Measurements from ENCODE around the gene RBKS. TPM values are rescaled to one million over a fixed set of nuclear protein-coding genes. Genes with fewer than 3 reads are reported as not detected.

The RBKS gene
- total RNA-seq, 3 donors from 2014 or later = 1.1 to 5.1 (median 2.9) TPM

DNA sequence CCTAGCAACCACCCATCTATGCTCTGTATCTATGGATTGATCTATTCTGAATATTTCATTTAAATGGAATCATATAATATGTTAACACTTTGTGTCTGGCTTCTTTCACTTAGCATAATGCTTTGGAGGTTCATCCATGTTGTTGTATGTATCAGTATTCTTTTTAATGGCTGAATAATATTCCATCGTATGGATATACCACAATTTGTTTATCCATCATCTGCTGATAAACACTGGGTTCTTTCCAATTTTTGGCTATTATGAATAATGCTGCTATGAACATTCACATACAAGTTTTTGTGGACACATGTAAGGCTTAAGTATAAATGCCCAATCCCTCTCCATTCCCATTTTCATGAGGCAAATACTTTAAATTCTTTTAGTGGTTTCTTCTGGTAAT, 65.8 kb downstream of the RBKS start:
- no peaks in the 10 kb centered on the region for H3K4me1 ChIP-seq
- H3K4me3 ChIP-seq = no peak overlapping the region
- peaks cover 0 to 6% of the 10 kb centered on the region in 2 donors for H3K9me3 ChIP-seq
- DNase-seq (ENCODE audit: low spot score in 2 of 2) = no peak
- H3K36me3 ChIP-seq = no peaks in the 10 kb centered on the region
- intact Hi-C loops (cut with DNase I; ENCODE audit: low total_unique reads) = no loop called here
- no peak overlapping the region for H3K27ac ChIP-seq
- H3K27me3 ChIP-seq = no peaks in the 10 kb centered on the region
- TF ChIP-seq POLR2AphosphoS5 (IDR thresholded peaks at IDR 0.05) (no peak), POLR2A (IDR thresholded peaks at IDR 0.05) (no peak)
- TF ChIP-seq, protein P1, sequence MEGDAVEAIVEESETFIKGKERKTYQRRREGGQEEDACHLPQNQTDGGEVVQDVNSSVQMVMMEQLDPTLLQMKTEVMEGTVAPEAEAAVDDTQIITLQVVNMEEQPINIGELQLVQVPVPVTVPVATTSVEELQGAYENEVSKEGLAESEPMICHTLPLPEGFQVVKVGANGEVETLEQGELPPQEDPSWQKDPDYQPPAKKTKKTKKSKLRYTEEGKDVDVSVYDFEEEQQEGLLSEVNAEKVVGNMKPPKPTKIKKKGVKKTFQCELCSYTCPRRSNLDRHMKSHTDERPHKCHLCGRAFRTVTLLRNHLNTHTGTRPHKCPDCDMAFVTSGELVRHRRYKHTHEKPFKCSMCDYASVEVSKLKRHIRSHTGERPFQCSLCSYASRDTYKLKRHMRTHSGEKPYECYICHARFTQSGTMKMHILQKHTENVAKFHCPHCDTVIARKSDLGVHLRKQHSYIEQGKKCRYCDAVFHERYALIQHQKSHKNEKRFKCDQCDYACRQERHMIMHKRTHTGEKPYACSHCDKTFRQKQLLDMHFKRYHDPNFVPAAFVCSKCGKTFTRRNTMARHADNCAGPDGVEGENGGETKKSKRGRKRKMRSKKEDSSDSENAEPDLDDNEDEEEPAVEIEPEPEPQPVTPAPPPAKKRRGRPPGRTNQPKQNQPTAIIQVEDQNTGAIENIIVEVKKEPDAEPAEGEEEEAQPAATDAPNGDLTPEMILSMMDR (IDR thresholded peaks at IDR 0.05) = no peak

DNA sequence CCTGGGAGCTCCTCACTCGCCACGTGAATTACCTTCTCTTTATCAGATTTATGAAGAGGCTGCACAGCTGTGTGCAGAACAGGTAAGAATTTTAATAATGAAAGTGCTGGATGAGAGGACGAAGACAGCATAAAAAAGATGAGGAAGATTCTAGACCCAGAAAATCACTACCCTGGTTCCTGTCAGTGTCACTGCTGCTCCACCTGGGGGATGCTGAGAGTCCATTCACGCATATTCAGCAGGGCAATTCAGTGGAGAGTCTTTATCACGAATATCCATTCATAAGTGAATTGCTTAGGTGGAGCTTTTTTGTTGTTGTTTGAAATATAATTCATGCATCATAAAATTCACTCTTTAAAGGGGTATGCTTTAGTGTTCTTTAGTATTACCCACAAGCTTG, 66.6 kb downstream of the RBKS start:
- H3K4me1 ChIP-seq = no peaks in the 10 kb centered on the region
- no peak overlapping the region for H3K4me3 ChIP-seq
- DNase-seq (ENCODE audit: low spot score in 2 of 2) = no peak
- intact Hi-C loops (cut with DNase I; ENCODE audit: low total_unique reads) = no loop called here
- H3K27me3 ChIP-seq = no peaks in the 10 kb centered on the region
- no peaks in the 10 kb centered on the region for H3K36me3 ChIP-seq
- H3K27ac ChIP-seq = no peak overlapping the region
- H3K9me3 ChIP-seq = peaks cover 0 to 6% of the 10 kb centered on the region in 2 donors
- TF ChIP-seq POLR2AphosphoS5 (IDR thresholded peaks at IDR 0.05) (no peak), POLR2A (IDR thresholded peaks at IDR 0.05) (no peak)
- TF ChIP-seq, protein P1 (IDR thresholded peaks at IDR 0.05) = no peak

DNA sequence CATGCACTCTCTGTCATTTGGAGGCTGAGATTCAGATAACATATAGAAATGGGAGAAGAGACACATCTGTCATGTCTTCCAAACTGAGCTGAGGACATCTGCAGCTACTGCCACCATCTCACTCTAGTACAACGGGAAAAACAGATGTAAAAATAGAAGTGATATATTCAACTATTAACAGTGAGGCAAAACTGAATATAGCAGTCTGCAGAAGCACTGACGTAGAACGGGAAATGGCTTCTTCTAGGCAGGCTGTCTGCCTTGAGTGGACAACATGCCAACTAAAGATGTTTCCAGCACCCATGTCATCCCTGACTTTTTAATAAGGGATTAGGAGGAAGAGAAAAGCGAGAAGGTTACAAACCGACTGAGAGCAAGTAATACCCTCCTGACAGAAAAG, 67.1 kb downstream of the RBKS start:
- intact Hi-C loops (cut with DNase I; ENCODE audit: low total_unique reads) = no loop called here
- Histone ChIP-seq H3K4me1 (no peaks in the 10 kb centered on the region), H3K36me3 (no peaks in the 10 kb centered on the region), H3K27me3 (no peaks in the 10 kb centered on the region), H3K9me3 (peaks cover 0 to 6% of the 10 kb centered on the region in 2 donors), H3K4me3 (no peak overlapping the region), H3K27ac (no peak overlapping the region)
- no peak for DNase-seq (ENCODE audit: low spot score in 2 of 2)
- TF ChIP-seq, protein P1 (IDR thresholded peaks at IDR 0.05) = no peak
- TF ChIP-seq POLR2A (IDR thresholded peaks at IDR 0.05) (no peak), POLR2AphosphoS5 (IDR thresholded peaks at IDR 0.05) (no peak)

DNA sequence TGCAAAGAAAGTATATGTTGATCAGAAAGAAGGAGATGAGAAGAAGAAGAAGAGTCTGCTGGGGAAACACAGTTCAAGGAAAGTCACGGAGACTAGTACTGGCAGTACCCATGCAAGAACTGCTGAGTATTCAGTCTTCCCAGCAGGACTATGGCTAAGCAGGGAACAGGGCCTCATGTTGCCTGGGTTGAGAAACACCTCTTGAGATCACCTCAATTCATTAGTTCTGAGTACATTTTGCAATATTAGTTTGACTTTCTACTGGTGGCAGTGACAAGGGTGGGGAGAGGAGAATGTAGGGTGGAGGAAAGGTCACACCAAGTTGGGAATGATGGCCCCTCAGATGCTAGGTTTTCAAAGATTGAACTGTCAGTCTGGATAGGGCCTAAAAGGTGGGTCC, 68.1 kb downstream of the RBKS start:
- intact Hi-C loops (cut with DNase I; ENCODE audit: low total_unique reads) = no loop called here
- no peaks in the 10 kb centered on the region for H3K27me3 ChIP-seq
- no peak for DNase-seq (ENCODE audit: low spot score in 2 of 2)
- H3K27ac ChIP-seq = no peak overlapping the region
- no peaks in the 10 kb centered on the region for H3K36me3 ChIP-seq
- TF ChIP-seq POLR2A (IDR thresholded peaks at IDR 0.05) = no peak
- no peak for TF ChIP-seq POLR2AphosphoS5 (IDR thresholded peaks at IDR 0.05)
- TF ChIP-seq, protein P1 (IDR thresholded peaks at IDR 0.05) = no peak
- no peak overlapping the region for H3K4me3 ChIP-seq
- peaks cover 0 to 6% of the 10 kb centered on the region in 2 donors for H3K9me3 ChIP-seq
- no peaks in the 10 kb centered on the region for H3K4me1 ChIP-seq

DNA sequence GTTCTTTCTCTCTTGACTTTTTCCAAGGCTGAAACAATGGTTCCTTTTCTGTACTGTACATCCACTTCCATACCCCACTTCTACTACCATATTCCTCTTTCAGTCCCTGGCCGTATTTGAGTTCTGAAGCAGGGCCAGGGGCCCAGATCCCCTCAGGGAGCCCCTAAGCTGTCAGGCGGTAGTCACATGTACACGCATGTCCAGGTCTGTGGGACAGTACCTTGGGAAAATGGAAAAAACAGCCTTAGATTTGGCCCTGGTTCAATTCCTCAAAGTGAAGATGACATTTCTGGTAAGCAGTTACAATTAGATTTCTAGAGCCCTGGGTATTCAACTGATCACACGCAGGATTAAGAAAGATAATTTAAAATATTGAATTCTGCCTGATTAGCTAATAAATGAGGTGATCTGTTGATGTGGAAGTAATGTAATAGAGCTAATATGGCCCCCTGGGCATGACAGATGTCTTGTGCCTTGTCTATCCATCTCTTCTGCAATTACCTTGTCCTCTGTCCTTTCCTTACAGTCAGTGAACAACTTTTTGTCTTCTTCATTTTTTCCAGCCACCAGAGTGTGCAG, 74.2 kb downstream of the RBKS start:
- DNase-seq (ENCODE audit: low spot score in 2 of 2) = no peak
- H3K9me3 ChIP-seq = no peaks in the 10 kb centered on the region
- TF ChIP-seq POLR2AphosphoS5 (IDR thresholded peaks at IDR 0.05) (no peak), POLR2A (IDR thresholded peaks at IDR 0.05) (no peak)
- TF ChIP-seq, protein P1 (IDR thresholded peaks at IDR 0.05) = no peak
- intact Hi-C loops (cut with DNase I; ENCODE audit: low total_unique reads) = no loop called here
- no peak overlapping the region for H3K4me3 ChIP-seq
- no peaks in the 10 kb centered on the region for H3K4me1 ChIP-seq
- H3K27me3 ChIP-seq = no peaks in the 10 kb centered on the region
- H3K36me3 ChIP-seq = no peaks in the 10 kb centered on the region
- H3K27ac ChIP-seq = no peak overlapping the region

Data from breast epithelium (tissue), 4 donors.